Measurements from ENCODE around the gene UTP20. TPM values are rescaled to one million over a fixed set of nuclear protein-coding genes. Genes with fewer than 3 reads are reported as not detected.

Gene UTP20
- total RNA-seq, 1 donor from 2014 or later, result 19.3 TPM

DNA sequence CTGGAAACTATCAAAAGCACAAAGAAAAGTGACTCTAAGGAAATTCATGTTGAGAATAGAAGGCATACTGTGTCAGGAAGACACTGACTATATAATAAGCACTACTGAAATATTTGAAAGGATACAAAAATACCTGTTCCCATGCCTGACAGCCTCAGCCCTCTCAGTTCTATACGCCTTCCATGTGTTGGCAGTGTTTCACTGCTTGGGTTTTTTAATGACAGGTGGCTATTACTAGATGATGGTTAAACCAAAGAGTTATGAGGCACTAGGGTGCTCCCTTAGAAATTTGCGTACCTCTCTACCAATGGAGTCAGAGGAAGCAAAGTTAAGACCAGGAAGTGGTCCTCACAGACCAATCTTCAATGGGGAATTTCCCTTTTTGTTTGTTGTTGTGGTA, 44.2 kb upstream of the UTP20 start:
- TF ChIP-seq, protein P1, sequence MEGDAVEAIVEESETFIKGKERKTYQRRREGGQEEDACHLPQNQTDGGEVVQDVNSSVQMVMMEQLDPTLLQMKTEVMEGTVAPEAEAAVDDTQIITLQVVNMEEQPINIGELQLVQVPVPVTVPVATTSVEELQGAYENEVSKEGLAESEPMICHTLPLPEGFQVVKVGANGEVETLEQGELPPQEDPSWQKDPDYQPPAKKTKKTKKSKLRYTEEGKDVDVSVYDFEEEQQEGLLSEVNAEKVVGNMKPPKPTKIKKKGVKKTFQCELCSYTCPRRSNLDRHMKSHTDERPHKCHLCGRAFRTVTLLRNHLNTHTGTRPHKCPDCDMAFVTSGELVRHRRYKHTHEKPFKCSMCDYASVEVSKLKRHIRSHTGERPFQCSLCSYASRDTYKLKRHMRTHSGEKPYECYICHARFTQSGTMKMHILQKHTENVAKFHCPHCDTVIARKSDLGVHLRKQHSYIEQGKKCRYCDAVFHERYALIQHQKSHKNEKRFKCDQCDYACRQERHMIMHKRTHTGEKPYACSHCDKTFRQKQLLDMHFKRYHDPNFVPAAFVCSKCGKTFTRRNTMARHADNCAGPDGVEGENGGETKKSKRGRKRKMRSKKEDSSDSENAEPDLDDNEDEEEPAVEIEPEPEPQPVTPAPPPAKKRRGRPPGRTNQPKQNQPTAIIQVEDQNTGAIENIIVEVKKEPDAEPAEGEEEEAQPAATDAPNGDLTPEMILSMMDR (IDR thresholded peaks at IDR 0.05), result no peak
- TF ChIP-seq EZH2 (IDR thresholded peaks at IDR 0.05) (no peak), EZH2phosphoT487 (IDR thresholded peaks at IDR 0.05) (no peak)

DNA sequence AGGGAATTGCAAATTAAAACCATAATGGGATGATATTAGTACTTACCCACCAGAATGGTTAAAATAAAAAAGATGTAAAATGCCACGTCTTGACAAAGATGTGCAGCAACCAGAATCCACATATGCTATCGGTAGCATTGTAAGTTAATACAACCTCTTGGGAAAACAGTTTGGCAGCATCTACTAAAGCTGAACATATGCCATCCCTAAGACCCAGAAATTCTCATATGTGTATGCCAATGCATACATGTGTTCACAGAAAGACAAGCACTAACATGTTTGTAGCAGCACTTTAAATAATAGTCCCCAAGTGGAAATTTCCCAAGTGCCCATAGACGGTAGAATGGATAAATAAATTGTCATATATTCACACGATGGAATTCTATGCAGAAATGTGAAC, 41.6 kb upstream of the UTP20 start:
- Histone ChIP-seq H2AFZ (replicated peaks) (peak overlapping the region; percentile 34), H3K9ac (no peak overlapping the region), H3K4me1 (no peaks in the 10 kb centered on the region), H3F3A (ENCODE audit: low read depth) (no peaks in the 10 kb centered on the region), H4K20me1 (ENCODE audit: low read depth) (no peaks in the 10 kb centered on the region), H3K4me2 (no peak overlapping the region), H3K27me3 (no peaks in the 10 kb centered on the region), H3K4me3 (no peak overlapping the region), H3K79me2 (ENCODE audit: low read depth) (no peaks in the 10 kb centered on the region), H3K27ac (no peak overlapping the region), H3K9me3 (ENCODE audit: low read depth) (no peaks in the 10 kb centered on the region), H3K36me3 (no peaks in the 10 kb centered on the region)
- DNase-seq (ENCODE audit: low spot score), result no peak
- no peaks in the 10 kb centered on the region for H3K36me3 Mint-ChIP-seq
- peaks cover 2% of the 10 kb centered on the region for H3K9me3 Mint-ChIP-seq
- H3K4me3 Mint-ChIP-seq, result no peak overlapping the region
- TF ChIP-seq, protein P1 (IDR thresholded peaks at IDR 0.05), result no peak
- TF ChIP-seq EZH2 (IDR thresholded peaks at IDR 0.05), result no peak
- no peak for TF ChIP-seq EZH2phosphoT487 (IDR thresholded peaks at IDR 0.05)
- H3K27ac Mint-ChIP-seq, result no peak overlapping the region
- H3K4me1 Mint-ChIP-seq, result no peaks in the 10 kb centered on the region
- H3K27me3 Mint-ChIP-seq (ENCODE audit: insufficient read depth, low read depth), result no peaks in the 10 kb centered on the region

More for the DNA sequence above, 44.2 kb upstream of the UTP20 start:
- DNase-seq (ENCODE audit: low spot score), result no peak
- H3K27ac ChIP-seq, result no peak overlapping the region
- Mint-ChIP-seq H3K27ac (no peak overlapping the region), H3K4me3 (no peak overlapping the region), H3K27me3 (ENCODE audit: insufficient read depth, low read depth) (no peaks in the 10 kb centered on the region), H3K4me1 (no peaks in the 10 kb centered on the region), H3K36me3 (no peaks in the 10 kb centered on the region), H3K9me3 (peaks cover 2% of the 10 kb centered on the region)
- H4K20me1 ChIP-seq (ENCODE audit: low read depth), result no peaks in the 10 kb centered on the region
- no peaks in the 10 kb centered on the region for H3K79me2 ChIP-seq (ENCODE audit: low read depth)
- H3K4me1 ChIP-seq, result no peaks in the 10 kb centered on the region
- H3K9me3 ChIP-seq (ENCODE audit: low read depth), result no peaks in the 10 kb centered on the region
- no peak overlapping the region for H2AFZ ChIP-seq (replicated peaks)
- H3K4me2 ChIP-seq, result no peak overlapping the region
- H3K9ac ChIP-seq, result no peak overlapping the region
- H3K36me3 ChIP-seq, result no peaks in the 10 kb centered on the region
- H3K4me3 ChIP-seq, result no peak overlapping the region
- H3K27me3 ChIP-seq, result no peaks in the 10 kb centered on the region
- no peaks in the 10 kb centered on the region for H3F3A ChIP-seq (ENCODE audit: low read depth)

DNA sequence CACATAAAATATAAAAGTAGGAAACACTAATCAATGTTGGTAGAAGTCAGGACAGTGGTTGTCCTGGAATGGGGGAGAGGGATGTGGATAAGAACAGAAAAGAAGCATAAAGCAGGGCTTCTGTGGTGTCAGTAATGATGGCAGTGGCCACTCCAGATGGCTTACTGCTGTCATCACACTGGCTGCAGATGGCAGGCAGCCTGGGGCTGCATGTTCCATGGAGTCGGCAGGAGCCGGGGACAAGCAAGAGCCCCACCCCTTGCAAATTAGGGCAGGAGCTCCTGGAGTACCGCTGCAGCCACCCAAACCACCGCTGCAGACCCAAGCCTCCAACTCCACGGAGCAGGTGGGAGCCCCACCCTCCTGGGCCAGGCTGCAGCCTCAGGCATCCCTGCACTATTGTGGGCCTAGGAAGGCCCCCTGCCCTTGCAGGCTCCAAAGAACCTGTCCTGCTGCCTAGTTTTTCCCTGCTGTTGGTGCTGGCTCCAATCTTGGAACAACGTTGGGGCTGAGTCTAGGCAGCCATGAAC, 41.0 kb upstream of the UTP20 start:
- Histone ChIP-seq H3F3A (ENCODE audit: low read depth) (no peaks in the 10 kb centered on the region), H4K20me1 (ENCODE audit: low read depth) (no peaks in the 10 kb centered on the region), H3K9me3 (ENCODE audit: low read depth) (no peaks in the 10 kb centered on the region), H3K27me3 (no peaks in the 10 kb centered on the region), H2AFZ (replicated peaks) (peak overlapping the region; percentile 34), H3K36me3 (no peaks in the 10 kb centered on the region), H3K79me2 (ENCODE audit: low read depth) (no peaks in the 10 kb centered on the region), H3K27ac (no peak overlapping the region), H3K4me2 (no peak overlapping the region), H3K4me3 (no peak overlapping the region), H3K4me1 (no peaks in the 10 kb centered on the region), H3K9ac (no peak overlapping the region)
- no peak overlapping the region for H3K4me3 Mint-ChIP-seq
- H3K4me1 Mint-ChIP-seq, result no peaks in the 10 kb centered on the region
- H3K27me3 Mint-ChIP-seq (ENCODE audit: insufficient read depth, low read depth), result no peaks in the 10 kb centered on the region
- H3K9me3 Mint-ChIP-seq, result peaks cover 2% of the 10 kb centered on the region
- no peak for DNase-seq (ENCODE audit: low spot score)
- H3K27ac Mint-ChIP-seq, result no peak overlapping the region
- no peaks in the 10 kb centered on the region for H3K36me3 Mint-ChIP-seq
- TF ChIP-seq, protein P1 (IDR thresholded peaks at IDR 0.05), result no peak
- TF ChIP-seq EZH2 (IDR thresholded peaks at IDR 0.05) (no peak), EZH2phosphoT487 (IDR thresholded peaks at IDR 0.05) (no peak)
